HepG2 (cell line): ENCODE data around the gene CSNK1D. TPM values are rescaled to one million over a fixed set of nuclear protein-coding genes. Genes with fewer than 3 reads are reported as not detected.
A peak's percentile ranks its signal among the peaks of the same experiment; 100 is the strongest.

Source experiments
- AGO1 ChIP-seq: fragments of 200-400 bp; formaldehyde crosslinking; IDR thresholded peaks from 2 replicates; pipeline ENCODE4 v1.6.1; 2017; ENCODE audit warnings: mild to moderate bottlenecking, low read depth, low read length, moderate library complexity; ENCODE audit not compliant: poor library complexity, severe bottlenecking
- ARNTL ChIP-seq: sonication (generic); formaldehyde crosslinking; IDR thresholded peaks from 2 replicates; pipeline ENCODE4 v1.4.0; 2020; ENCODE audit warnings: mild to moderate bottlenecking, missing genetic modification reagents
- BCLAF1 ChIP-seq: fragments of 450-650 bp; IDR thresholded peaks from 2 replicates; pipeline ENCODE4 v1.6.1; 2017; ENCODE audit warnings: mild to moderate bottlenecking
- ESRRA ChIP-seq: sonication (generic); formaldehyde crosslinking; IDR thresholded peaks from 2 replicates; pipeline ENCODE4 v1.5.1; 2020; ENCODE audit warnings: mild to moderate bottlenecking, low read depth, missing genetic modification reagents
- FLYWCH1 ChIP-seq: sonication (generic); formaldehyde crosslinking; IDR thresholded peaks from 2 replicates; pipeline ENCODE4 v1.8.1; 2023; ENCODE audit warnings: mild to moderate bottlenecking, missing genetic modification reagents
- HDAC6 ChIP-seq: fragments of 200-600 bp; sonication (generic); IDR thresholded peaks from 2 replicates; pipeline ENCODE4 v1.7.0; 2017; ENCODE audit warnings: mild to moderate bottlenecking, antibody characterized with exemption, low read length, low read depth
- HOXA7 ChIP-seq: sonication (generic); formaldehyde crosslinking; IDR thresholded peaks from 2 replicates; pipeline ENCODE4 v1.8.1; 2022; ENCODE audit warnings: mild to moderate bottlenecking, missing genetic modification reagents, moderate library complexity
- MAFG ChIP-seq: sonication (generic); formaldehyde crosslinking; IDR thresholded peaks from 2 replicates; pipeline ENCODE4 v1.5.1; 2020; ENCODE audit warnings: mild to moderate bottlenecking, missing genetic modification reagents
- MTA3 ChIP-seq: sonication (generic); formaldehyde crosslinking; IDR thresholded peaks from 2 replicates; pipeline ENCODE4 v1.4.0; 2020; ENCODE audit warnings: missing genetic modification reagents
- MTF2 ChIP-seq: sonication (generic); formaldehyde crosslinking; IDR thresholded peaks from 2 replicates; pipeline ENCODE4 v1.5.0; 2020; ENCODE audit warnings: missing genetic modification reagents, borderline replicate concordance
- NR3C1 ChIP-seq: sonication (generic); formaldehyde crosslinking; IDR thresholded peaks from 2 replicates; pipeline ENCODE4 v1.4.0; 2020; ENCODE audit warnings: missing genetic modification reagents
- PCBP2 ChIP-seq: fragments of 200-400 bp; formaldehyde crosslinking; optimal IDR thresholded peaks from 2 replicates; pipeline ENCODE3; 2018; ENCODE audit warnings: low read length, low read depth; ENCODE audit not compliant: poor library complexity, severe bottlenecking
- SRSF4 ChIP-seq: fragments of 200-400 bp; formaldehyde crosslinking; IDR thresholded peaks from one replicate; pipeline ENCODE4 v1.6.1; 2018; ENCODE audit warnings: mild to moderate bottlenecking, low read depth, low read length, moderate library complexity; ENCODE audit not compliant: poor library complexity, severe bottlenecking
- TEF ChIP-seq: sonication (generic); formaldehyde crosslinking; IDR thresholded peaks from 2 replicates; pipeline ENCODE4 v1.5.0; 2020; ENCODE audit warnings: missing genetic modification reagents
- TRIM22 ChIP-seq: fragments of 450-650 bp; IDR thresholded peaks from 2 replicates; pipeline ENCODE4 v1.6.1; 2017
- ZBTB7A ChIP-seq: sonication (generic); formaldehyde crosslinking; IDR thresholded peaks from 2 replicates; pipeline ENCODE4 v1.8.0; 2022; ENCODE audit warnings: mild to moderate bottlenecking, missing genetic modification reagents
- ZFP41 ChIP-seq: sonication (generic); formaldehyde crosslinking; IDR thresholded peaks from 2 replicates; pipeline ENCODE4 v1.4.0; 2020; ENCODE audit warnings: mild to moderate bottlenecking, missing genetic modification reagents, borderline replicate concordance
- ZFP62 ChIP-seq: sonication (generic); formaldehyde crosslinking; IDR thresholded peaks from 2 replicates; pipeline ENCODE4 v1.4.0; 2020; ENCODE audit warnings: missing genetic modification reagents
- ZNF30 ChIP-seq: sonication (generic); formaldehyde crosslinking; IDR thresholded peaks from 2 replicates; pipeline ENCODE4 v1.5.0; 2020; ENCODE audit warnings: mild to moderate bottlenecking, missing genetic modification reagents
- ZNF383 ChIP-seq: sonication (generic); formaldehyde crosslinking; IDR thresholded peaks from 2 replicates; pipeline ENCODE4 v1.4.0; 2020; ENCODE audit warnings: missing genetic modification reagents, mild to moderate bottlenecking, borderline replicate concordance
- ZNF75D ChIP-seq: sonication (generic); formaldehyde crosslinking; IDR thresholded peaks from 2 replicates; pipeline ENCODE4 v1.8.1; 2023; ENCODE audit warnings: missing genetic modification reagents, mild to moderate bottlenecking, borderline replicate concordance
- ZNF766 ChIP-seq: sonication (generic); formaldehyde crosslinking; IDR thresholded peaks from 2 replicates; pipeline ENCODE4 v1.5.0; 2020; ENCODE audit warnings: missing genetic modification reagents, borderline replicate concordance
- polyA plus RNA-seq, 8 experiments: library from polyadenylated mRNA; depleted of rRNA in 3 of 8; stranded (reverse) in 7 of 8; unstranded in 1 of 8; fragments of >200 nt; fragmentation: Illumina TruSeq in 4 of 8; extraction: Trizol in 4 of 8; gene quantifications; 2 replicates each; pipeline versions ENCODE4 v1.2.1 to v1.2.3, GENCODE V29; 2011 to 2016; ENCODE audit warnings: low read depth in 4 of 8, missing spikeins in 1 of 8, mixed read lengths in 1 of 8; ENCODE audit not compliant: insufficient read depth in 1 of 8
- total RNA-seq, 5 experiments: library from RNA; depleted of rRNA; stranded (reverse); fragments of >200 nt; fragmentation: Illumina TruSeq; extraction: Trizol; gene quantifications; 2 replicates each; pipeline ENCODE4 v1.2.3, GENCODE V29; 2016; ENCODE audit warnings: low read depth in 1 of 5

CSNK1D gene
- total and polyA plus RNA-seq, 2 of the 13 experiments (the other 11 are each of a cell fraction or from before 2014, with no cell fraction given) = 31.5 to 128 TPM

GRCh38 chr17:82216301-82217119 is 57.0 kb downstream of the CSNK1D start (continued):
- TF ChIP-seq ZFP62 = no peak
- no peak for TF ChIP-seq TRIM22
- TF ChIP-seq HOXA7 (CRISPR knock-in tag) = no peak
- no peak for TF ChIP-seq MAFG
- TF ChIP-seq PCBP2 = no peak
- peak; percentile 75 for TF ChIP-seq AGO1
- no peak for TF ChIP-seq NR3C1 (CRISPR knock-in tag)
- TF ChIP-seq ARNTL (CRISPR knock-in tag) = no peak
- TF ChIP-seq ZNF766 (CRISPR knock-in tag) = no peak
- no peak for TF ChIP-seq ZFP41 (CRISPR knock-in tag)
- TF ChIP-seq ZNF383 (CRISPR knock-in tag) = no peak
- TF ChIP-seq ZNF30 (CRISPR knock-in tag) = no peak
- no peak for TF ChIP-seq ZNF75D (CRISPR knock-in tag)
- TF ChIP-seq BCLAF1 = no peak
- TF ChIP-seq MTA3 (CRISPR knock-in tag) = no peak
- no peak for TF ChIP-seq FLYWCH1
- TF ChIP-seq SRSF4 = no peak
- TF ChIP-seq TEF (CRISPR knock-in tag) = no peak
- TF ChIP-seq ZBTB7A (CRISPR knock-in tag) = peak; percentile 84; the same call in 1 of the 2 replicates
- no peak for TF ChIP-seq HDAC6
- TF ChIP-seq ESRRA = no peak
- no peak for TF ChIP-seq MTF2
